Right lobe of liver (tissue), 4 donors: ENCODE measurements around the gene RPS2.

Source experiments
- CTCF ChIP-seq, 4 donors: fragments of 200-600 bp in 3 of 4; fragments of 450-650 bp in 1 of 4; IDR thresholded peaks; one replicate each; pipeline versions ENCODE4 v1.5.1 to v1.8.0; 2016 to 2022; ENCODE audit warnings: antibody characterized with exemption in 4 of 4, mild to moderate bottlenecking in 2 of 4
- POLR2A ChIP-seq: fragments of 450-650 bp; IDR thresholded peaks from one replicate; pipeline ENCODE4 v1.6.1; 2017; ENCODE audit warnings: antibody characterized with exemption, mild to moderate bottlenecking
- donor health status: DM: no; HTN: no; CAD: no.
- donor health status: DM: no; HTN: no; CAD: no.
- donor health status: DM: no; HTN: yes; CAD: no.

DNA sequence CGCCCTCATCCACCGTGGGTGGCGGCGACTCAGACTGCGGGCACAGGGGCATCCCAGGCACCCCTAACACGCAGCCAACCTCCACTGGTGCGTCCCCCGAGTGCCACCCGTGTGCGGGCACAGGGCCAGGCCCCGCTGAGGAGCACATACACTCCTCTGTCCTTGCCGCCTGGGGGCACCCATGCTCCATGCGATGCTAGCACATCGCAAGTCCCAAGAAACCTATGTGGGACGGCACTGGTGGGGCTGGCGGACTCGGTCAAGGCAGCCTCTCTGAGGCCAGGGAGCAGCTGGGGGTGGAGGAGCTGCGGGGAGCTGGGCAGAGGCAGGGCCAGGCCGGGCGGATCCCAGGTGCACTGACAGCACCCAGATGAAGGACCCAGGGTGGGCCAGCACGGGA is 41.0 kb upstream of the RPS2 start:
- TF ChIP-seq CTCF (IDR thresholded peaks at IDR 0.05) (no peak), POLR2A (no peak)
